HepG2 (cell line): ENCODE data around the gene ARSB.
A peak's percentile ranks its signal among the peaks of the same experiment; 100 is the strongest.

Source experiments
- CTCF ChIP-seq: sonication (generic); formaldehyde crosslinking; IDR thresholded peaks from 2 replicates; pipeline ENCODE4 v1.5.0; 2020; ENCODE audit warnings: mild to moderate bottlenecking, missing genetic modification reagents, moderate library complexity
- ELF1 ChIP-seq: sonication (generic); formaldehyde crosslinking; IDR thresholded peaks from 2 replicates; pipeline ENCODE4 v1.4.0; 2020; ENCODE audit warnings: missing genetic modification reagents
- EP300 ChIP-seq, 3 experiments: sonication (generic) in 1 of 3; formaldehyde crosslinking in 1 of 3; IDR thresholded peaks; 2 replicates each; pipeline versions ENCODE4 v1.5.1 to v1.6.1; 2011 to 2020; ENCODE audit warnings: low read depth in 2 of 3, low read length in 2 of 3, borderline replicate concordance in 1 of 3, improper control_type of control experiment in 1 of 3, mild to moderate bottlenecking in 1 of 3, missing genetic modification reagents in 1 of 3, moderate library complexity in 1 of 3
- FOXK1 ChIP-seq: sonication (generic); formaldehyde crosslinking; IDR thresholded peaks from 2 replicates; pipeline ENCODE4 v1.4.0; 2020; ENCODE audit warnings: low read depth, missing genetic modification reagents, borderline replicate concordance
- HDAC2 ChIP-seq: sonication (generic); formaldehyde crosslinking; IDR thresholded peaks from 2 replicates; pipeline ENCODE4 v1.4.0; 2020; ENCODE audit warnings: missing genetic modification reagents
- LRRFIP1 ChIP-seq: sonication (generic); formaldehyde crosslinking; conservative IDR thresholded peaks from 2 replicates; pipeline ENCODE4 v1.4.0; 2020; ENCODE audit warnings: missing genetic modification reagents
- NR2F6 ChIP-seq, 2 experiments: IDR thresholded peaks; 2 replicates each; pipeline ENCODE4 v1.6.1; 2016; ENCODE audit warnings: antibody characterized with exemption in 1 of 2, mild to moderate bottlenecking in 1 of 2
- PRDM15 ChIP-seq: sonication (generic); formaldehyde crosslinking; IDR thresholded peaks from 2 replicates; pipeline ENCODE4 v1.4.0; 2020; ENCODE audit warnings: missing genetic modification reagents
- PRDM4 ChIP-seq: sonication (generic); formaldehyde crosslinking; IDR thresholded peaks from 2 replicates; pipeline ENCODE4 v1.9.0; 2021; ENCODE audit warnings: missing genetic modification reagents, borderline replicate concordance
- ZMYM4 ChIP-seq: sonication (generic); formaldehyde crosslinking; IDR thresholded peaks from 2 replicates; pipeline ENCODE4 v1.8.1; 2023; ENCODE audit warnings: mild to moderate bottlenecking, missing genetic modification reagents
- ZNF253 ChIP-seq: sonication (generic); formaldehyde crosslinking; IDR thresholded peaks from 2 replicates; pipeline ENCODE4 v1.8.0; 2022; ENCODE audit warnings: mild to moderate bottlenecking, missing genetic modification reagents, borderline replicate concordance
- ZNF282 ChIP-seq: fragments of 450-650 bp; IDR thresholded peaks from 2 replicates; pipeline ENCODE4 v1.6.1; 2018; ENCODE audit not compliant: partially characterized antibody

GRCh38 chr5:78958672-78959445 lies 26.3 kb downstream of the ARSB start:
- TF ChIP-seq LRRFIP1 (CRISPR knock-in tag) = no peak
- TF ChIP-seq ZNF253 = no peak
- TF ChIP-seq CTCF (CRISPR knock-in tag) = no peak
- no peak for TF ChIP-seq NR2F6 (IDR thresholded peaks at IDR 0.05)
- no peak for TF ChIP-seq NR2F6 (CRISPR knock-in tag; IDR thresholded peaks at IDR 0.05)
- TF ChIP-seq PRDM15 (CRISPR knock-in tag) = no peak
- TF ChIP-seq FOXK1 (CRISPR knock-in tag) = no peak
- peak; percentile 27; the same call in 1 of the 2 replicates for TF ChIP-seq ZMYM4 (CRISPR knock-in tag)
- TF ChIP-seq PRDM4 = no peak
- TF ChIP-seq ZNF282 = no peak
- TF ChIP-seq HDAC2 (CRISPR knock-in tag) = 0 out of 2 replicates have a peak, but pooled peaks have one; percentile 23
- TF ChIP-seq ELF1 = no peak
- TF ChIP-seq EP300 (IDR thresholded peaks at IDR 0.05; ENCODE audit: low read depth in 2 of 2, low read length in 2 of 2) = peak in 1 of 2 experiments; percentile 60; a peak in 1 of 4 replicates
- no peak for TF ChIP-seq EP300 (CRISPR knock-in tag; IDR thresholded peaks at IDR 0.05; ENCODE audit: borderline replicate concordance)
